NK-92 (cell line): ENCODE results near the gene CTRB1.
"Not testable (repeated sequence)": the region's sequence is repeated elsewhere in the genome, so short reads cannot be mapped to it uniquely, and the experiment has no call there.

Source experiments
- DNase-seq: peaks from one replicate; lab custom pipeline; 2025; ENCODE audit not compliant: unreplicated experiment; lab: John Stamatoyannopoulos, UW

CTRB1 gene

DNA sequence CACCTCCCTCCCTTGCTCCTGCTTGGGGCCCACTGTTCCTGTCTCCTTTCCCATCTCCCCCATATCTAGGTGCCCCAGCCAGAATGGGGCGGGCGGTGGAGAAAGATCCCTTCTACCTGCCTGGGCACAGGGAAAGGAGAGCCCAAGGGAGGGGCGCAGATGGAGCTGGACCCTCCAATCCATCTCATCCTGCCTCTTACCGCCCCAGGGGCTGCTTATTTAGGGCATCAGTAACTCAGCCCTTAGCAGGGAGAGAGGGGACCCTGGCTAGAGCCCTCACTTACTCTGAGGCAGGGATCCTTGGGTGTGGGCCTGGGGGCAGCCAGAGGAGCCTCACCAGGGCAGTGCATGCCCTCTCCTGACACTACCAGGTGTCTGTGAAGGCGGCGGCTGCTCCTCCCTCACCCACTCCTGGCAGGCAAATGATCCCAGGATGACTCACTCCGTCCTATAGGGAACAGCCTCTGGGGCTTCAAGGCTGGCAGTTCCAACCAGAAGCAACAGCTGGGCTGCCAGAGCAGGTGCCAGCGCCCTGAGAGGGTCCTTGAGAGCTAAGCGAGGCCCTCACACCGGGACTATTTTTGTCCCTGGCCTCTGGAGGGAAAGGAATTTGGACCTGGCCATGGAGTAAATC, 49.0 kb downstream of the CTRB1 start:
- no peak for DNase-seq

DNA sequence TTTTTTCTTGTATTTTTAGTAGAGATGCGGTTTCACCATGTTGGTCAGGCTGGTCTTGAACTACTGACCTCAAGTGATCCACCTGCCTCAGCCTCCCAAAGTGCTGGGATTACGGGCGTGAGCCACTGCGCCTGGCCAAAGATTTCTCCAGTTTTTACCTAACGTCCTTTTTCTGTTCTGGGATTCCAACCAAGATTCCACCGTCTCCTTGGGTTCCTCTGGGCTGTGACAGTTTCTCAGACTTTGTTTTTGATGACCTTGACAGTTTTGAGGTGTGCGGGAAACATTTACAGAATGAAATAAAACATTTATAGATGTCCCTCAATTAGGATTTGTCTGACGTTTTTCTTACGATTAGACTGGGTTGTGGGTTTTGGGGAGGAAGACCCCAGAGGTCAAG, 50.6 kb downstream of the CTRB1 start:
- not testable (repeated sequence) for DNase-seq

DNA sequence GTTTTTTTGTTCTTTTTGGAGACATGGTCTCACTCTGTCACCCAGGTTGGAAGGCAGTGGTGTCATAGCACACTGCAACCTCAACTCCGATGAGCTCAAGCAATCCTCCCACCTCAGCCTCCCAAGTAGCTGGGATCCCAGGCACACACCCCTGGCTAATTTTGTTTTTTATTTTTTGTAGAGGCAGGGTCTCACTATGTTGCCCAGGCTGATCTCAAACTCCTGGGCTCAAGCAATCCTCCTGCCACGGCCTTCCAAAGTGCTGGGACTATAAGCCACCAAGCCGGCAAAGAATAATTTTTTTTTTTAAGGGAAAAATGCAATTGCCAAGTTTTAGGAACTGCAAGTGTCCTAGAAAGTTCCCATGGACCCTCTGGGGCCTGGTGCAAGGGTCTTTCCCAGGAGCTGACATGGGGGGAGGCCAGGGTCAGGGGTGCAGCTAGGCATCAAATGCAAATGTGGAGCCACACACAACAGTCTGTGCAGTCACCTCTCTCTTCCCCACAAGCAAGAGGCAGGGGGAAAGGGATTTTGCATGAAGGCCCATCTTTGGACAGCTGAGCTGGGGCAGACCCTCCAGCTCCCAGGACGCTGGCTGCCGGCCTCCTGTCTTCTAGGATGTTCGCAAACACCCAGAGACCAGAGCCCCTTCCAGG, 52.8 kb downstream of the CTRB1 start:
- DNase-seq = no peak

DNA sequence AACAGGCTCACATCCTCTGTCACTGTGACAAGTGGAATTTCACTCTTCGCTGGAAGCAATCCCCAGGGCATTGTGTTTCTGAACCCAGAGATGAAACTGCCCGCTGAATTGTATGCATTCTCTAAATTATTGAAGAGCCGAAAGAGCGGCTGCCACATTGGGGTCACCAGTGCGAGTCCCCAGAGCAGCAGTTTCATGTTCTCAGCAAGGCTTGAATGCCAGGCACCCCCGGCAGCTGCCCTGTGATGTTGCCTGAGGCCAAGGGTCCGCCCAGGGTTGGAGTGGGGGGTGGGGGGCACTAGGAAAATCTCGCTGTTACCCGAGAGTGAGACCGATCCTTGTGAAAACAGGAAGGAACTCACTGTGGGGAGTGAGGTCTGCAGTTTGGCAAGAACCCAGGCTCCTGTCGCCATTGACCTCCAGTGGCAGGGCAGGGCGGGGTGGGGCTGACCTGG, 53.3 kb downstream of the CTRB1 start:
- no peak for DNase-seq

DNA sequence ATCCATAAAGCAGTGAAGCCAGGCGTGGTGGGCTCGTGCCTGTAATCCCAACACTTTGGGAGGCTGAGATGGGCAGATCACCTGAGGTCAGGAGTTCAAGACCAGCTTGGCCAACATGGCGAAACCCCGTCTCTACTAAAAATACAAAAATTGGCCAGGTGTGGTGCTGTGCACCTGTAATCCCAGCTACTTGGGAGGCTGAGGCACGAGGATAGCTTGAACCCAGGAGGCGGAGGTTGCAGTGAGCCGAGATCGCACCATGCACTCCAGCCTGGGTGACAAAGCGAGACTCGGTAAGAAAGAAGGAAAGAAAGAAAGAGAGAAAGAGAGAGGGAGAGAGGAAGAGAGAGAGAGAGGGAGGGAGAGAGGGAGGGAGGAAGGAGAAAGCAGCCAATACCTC, 53.8 kb downstream of the CTRB1 start:
- DNase-seq = not testable (repeated sequence)

DNA sequence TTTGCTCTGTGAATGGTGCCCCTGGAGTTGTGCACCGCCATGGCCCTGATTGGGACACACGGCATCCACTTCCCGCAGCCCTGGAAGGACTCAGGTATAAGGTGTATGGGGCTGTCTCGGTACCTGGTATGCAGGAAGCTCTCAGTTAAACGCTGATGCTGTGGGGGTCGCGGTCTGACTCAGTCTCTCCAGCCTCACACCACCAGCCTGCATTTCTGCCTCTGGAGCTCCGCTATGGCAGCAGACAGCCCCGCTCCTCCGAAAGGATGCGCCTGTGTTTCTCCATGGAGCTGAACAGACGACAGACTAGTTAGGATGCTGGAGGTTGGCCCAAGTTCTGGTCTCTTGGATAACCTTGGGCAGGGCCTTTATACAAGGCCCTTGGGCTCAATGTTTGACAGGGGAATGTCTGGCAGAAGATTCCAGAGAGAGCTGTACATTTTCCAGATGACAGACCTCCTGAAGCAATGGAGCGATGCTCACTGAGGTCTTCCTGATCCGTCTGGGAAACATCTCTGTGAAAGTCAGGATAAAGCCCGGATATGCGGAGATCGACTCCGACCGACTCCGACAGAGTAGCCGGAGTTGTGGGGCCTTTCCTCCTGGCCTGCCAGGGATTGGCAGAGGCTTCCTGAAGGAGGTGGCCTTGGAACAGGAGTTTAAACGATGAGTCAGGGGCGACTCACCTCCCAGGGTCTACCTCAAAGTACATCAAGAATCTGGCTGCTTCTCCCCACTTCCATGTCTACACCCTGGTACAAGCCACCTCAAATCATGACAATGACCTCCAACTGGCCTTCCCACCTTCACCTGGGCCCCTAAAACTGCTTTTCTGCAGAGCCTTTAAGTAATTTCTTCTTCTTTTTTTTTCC, 54.5 kb downstream of the CTRB1 start:
- no peak for DNase-seq
